ENCODE results near the gene CCDC150. TPM values are rescaled to one million over a fixed set of nuclear protein-coding genes. Genes with fewer than 3 reads are reported as not detected.

Gene CCDC150
- total RNA-seq, 1 experiment from 2014 or later: 34.0 TPM

DNA sequence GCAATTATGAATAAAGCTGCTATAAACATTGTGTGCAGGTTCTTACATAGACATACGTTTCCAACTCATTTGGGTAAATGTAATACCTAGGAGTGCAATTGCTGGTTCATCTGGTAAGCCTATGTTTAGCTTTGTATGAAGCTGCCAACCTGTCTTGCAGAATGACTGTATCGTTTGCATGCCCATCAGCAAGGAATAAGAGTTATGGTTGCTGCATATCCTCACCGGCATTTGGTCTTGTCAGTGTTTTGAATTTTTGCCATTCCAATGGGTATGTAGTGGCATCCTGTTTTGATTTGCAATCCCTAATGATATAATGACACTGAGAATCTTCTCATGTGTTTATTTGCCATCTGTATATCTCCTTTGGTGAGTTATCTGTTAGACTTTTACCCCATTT, 20.7 kb downstream of the CCDC150 start:
- Mint-ChIP-seq H3K36me3 (ENCODE audit: insufficient read depth, unreplicated experiment) (peaks cover 7% of the 10 kb centered on the region), H3K27me3 (ENCODE audit: insufficient read depth, unreplicated experiment) (no peaks in the 10 kb centered on the region), H3K9me3 (ENCODE audit: unreplicated experiment) (no peaks in the 10 kb centered on the region), H3K4me3 (ENCODE audit: unreplicated experiment) (no peak overlapping the region), H3K27ac (ENCODE audit: unreplicated experiment) (no peak overlapping the region), H3K4me1 (ENCODE audit: low read depth, unreplicated experiment) (peaks cover 25% of the 10 kb centered on the region)
- peaks cover 12% of the 10 kb centered on the region for H3K4me1 ChIP-seq
- intact Hi-C loops (cut with micrococcal nuclease; ENCODE audit: unreplicated experiment): no loop called here
- no peak for DNase-seq
- ChIA-PET POLR2A (no interaction called here), CTCF (no interaction called here)
- H3K4me3 ChIP-seq (ENCODE audit: low read depth, low read length): no peak overlapping the region
- BruUV-seq (replicated peaks): no TSS peak
- no peaks in the 10 kb centered on the region for H3K27me3 ChIP-seq (replicated peaks; ENCODE audit: control insufficient read depth, insufficient read depth, low read length)
- H3K9me3 ChIP-seq: no peaks in the 10 kb centered on the region
- H3K36me3 ChIP-seq (ENCODE audit: control insufficient read depth, insufficient read depth, low read length): peaks cover 1% of the 10 kb centered on the region; the same call in 1 of the 2 replicates
- TF ChIP-seq, protein P1, sequence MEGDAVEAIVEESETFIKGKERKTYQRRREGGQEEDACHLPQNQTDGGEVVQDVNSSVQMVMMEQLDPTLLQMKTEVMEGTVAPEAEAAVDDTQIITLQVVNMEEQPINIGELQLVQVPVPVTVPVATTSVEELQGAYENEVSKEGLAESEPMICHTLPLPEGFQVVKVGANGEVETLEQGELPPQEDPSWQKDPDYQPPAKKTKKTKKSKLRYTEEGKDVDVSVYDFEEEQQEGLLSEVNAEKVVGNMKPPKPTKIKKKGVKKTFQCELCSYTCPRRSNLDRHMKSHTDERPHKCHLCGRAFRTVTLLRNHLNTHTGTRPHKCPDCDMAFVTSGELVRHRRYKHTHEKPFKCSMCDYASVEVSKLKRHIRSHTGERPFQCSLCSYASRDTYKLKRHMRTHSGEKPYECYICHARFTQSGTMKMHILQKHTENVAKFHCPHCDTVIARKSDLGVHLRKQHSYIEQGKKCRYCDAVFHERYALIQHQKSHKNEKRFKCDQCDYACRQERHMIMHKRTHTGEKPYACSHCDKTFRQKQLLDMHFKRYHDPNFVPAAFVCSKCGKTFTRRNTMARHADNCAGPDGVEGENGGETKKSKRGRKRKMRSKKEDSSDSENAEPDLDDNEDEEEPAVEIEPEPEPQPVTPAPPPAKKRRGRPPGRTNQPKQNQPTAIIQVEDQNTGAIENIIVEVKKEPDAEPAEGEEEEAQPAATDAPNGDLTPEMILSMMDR (IDR thresholded peaks at IDR 0.05; ENCODE audit: insufficient read depth in 1 of 2, low read depth in 1 of 2, low read length in 1 of 2, severe bottlenecking in 1 of 2, unreplicated experiment in 1 of 2): no peak

DNA sequence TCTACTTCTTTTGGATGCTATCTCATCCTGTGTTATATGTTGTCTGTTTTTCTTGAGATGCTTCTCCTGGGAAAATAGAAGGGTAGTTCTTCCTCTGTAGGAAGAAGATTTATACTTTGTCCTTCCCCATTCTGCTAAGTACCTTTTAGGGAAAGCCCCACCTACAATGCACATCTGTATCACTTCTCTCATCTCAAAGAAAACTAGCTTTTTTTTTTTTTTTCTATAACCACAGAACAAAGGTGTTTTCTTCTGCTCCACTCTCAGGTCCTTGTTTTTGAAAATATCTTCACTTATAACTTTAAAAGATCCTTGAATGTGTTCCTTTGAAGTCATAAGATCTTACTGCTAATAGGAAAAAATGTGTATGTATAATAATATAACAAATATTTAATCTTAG, 30.8 kb downstream of the CCDC150 start:
- CTCF ChIA-PET: no interaction called here
- Mint-ChIP-seq H3K27ac (ENCODE audit: unreplicated experiment) (no peak overlapping the region), H3K36me3 (ENCODE audit: insufficient read depth, unreplicated experiment) (no peaks in the 10 kb centered on the region), H3K27me3 (ENCODE audit: insufficient read depth, unreplicated experiment) (no peaks in the 10 kb centered on the region), H3K9me3 (ENCODE audit: unreplicated experiment) (no peaks in the 10 kb centered on the region), H3K4me1 (ENCODE audit: low read depth, unreplicated experiment) (peaks cover 4% of the 10 kb centered on the region), H3K4me3 (ENCODE audit: unreplicated experiment) (no peak overlapping the region)
- H3K4me3 ChIP-seq (ENCODE audit: low read depth, low read length): no peak overlapping the region
- DNase-seq: no peak
- TF ChIP-seq, protein P1 (IDR thresholded peaks at IDR 0.05; ENCODE audit: insufficient read depth in 1 of 2, low read depth in 1 of 2, low read length in 1 of 2, severe bottlenecking in 1 of 2, unreplicated experiment in 1 of 2): no peak
- no peaks in the 10 kb centered on the region for H3K36me3 ChIP-seq (ENCODE audit: control insufficient read depth, insufficient read depth, low read length)
- peaks cover 6% of the 10 kb centered on the region for H3K4me1 ChIP-seq
- no TSS peak for BruUV-seq (replicated peaks)
- intact Hi-C loops (cut with micrococcal nuclease; ENCODE audit: unreplicated experiment): no loop called here
- H3K27me3 ChIP-seq (replicated peaks; ENCODE audit: control insufficient read depth, insufficient read depth, low read length): no peaks in the 10 kb centered on the region
- H3K9me3 ChIP-seq: 0 out of 2 replicates have a peak, but pooled peaks cover 3% of the 10 kb centered on the region
- POLR2A ChIA-PET: no interaction called here

DNA sequence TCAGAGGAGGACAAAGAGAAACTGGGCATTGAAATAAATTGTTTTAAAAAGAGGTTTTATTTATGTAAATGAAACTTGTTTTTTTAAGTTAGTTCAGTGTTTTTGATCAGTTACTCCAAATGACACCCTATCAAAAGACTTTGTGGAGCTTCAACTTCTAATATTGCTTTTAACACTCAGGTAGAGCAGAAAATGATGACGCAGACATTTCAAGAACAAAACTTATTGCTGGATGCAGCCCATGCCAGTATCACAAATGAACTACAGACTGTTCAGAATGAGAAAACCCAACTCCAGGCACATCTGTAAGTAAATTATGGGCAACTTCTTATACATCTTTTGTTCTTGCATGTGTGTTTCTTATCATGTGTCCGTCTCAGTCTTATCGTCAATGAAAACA, 36.4 kb downstream of the CCDC150 start:
- TF ChIP-seq, protein P1 (IDR thresholded peaks at IDR 0.05; ENCODE audit: insufficient read depth in 1 of 2, low read depth in 1 of 2, low read length in 1 of 2, severe bottlenecking in 1 of 2, unreplicated experiment in 1 of 2): no peak
- no peaks in the 10 kb centered on the region for H3K9me3 Mint-ChIP-seq (ENCODE audit: unreplicated experiment)
- Histone ChIP-seq H3K27me3 (replicated peaks; ENCODE audit: control insufficient read depth, insufficient read depth, low read length) (no peaks in the 10 kb centered on the region), H3K9me3 (no peaks in the 10 kb centered on the region), H3K4me1 (no peaks in the 10 kb centered on the region), H3K36me3 (ENCODE audit: control insufficient read depth, insufficient read depth, low read length) (no peaks in the 10 kb centered on the region), H3K4me3 (ENCODE audit: low read depth, low read length) (no peak overlapping the region)
- POLR2A ChIA-PET: no interaction called here
- intact Hi-C loops (cut with micrococcal nuclease; ENCODE audit: unreplicated experiment): no loop called here
- H3K36me3 Mint-ChIP-seq (ENCODE audit: insufficient read depth, unreplicated experiment): peaks cover 7% of the 10 kb centered on the region
- H3K4me1 Mint-ChIP-seq (ENCODE audit: low read depth, unreplicated experiment): no peaks in the 10 kb centered on the region
- no peaks in the 10 kb centered on the region for H3K27me3 Mint-ChIP-seq (ENCODE audit: insufficient read depth, unreplicated experiment)
- no peak overlapping the region for H3K4me3 Mint-ChIP-seq (ENCODE audit: unreplicated experiment)
- BruUV-seq (replicated peaks): no TSS peak
- no peak overlapping the region for H3K27ac Mint-ChIP-seq (ENCODE audit: unreplicated experiment)
- no peak for DNase-seq
- CTCF ChIA-PET: no interaction called here

Measured in Caco-2 (cell line).